ENCODE results near the gene ETV6.

ETV6 gene

DNA sequence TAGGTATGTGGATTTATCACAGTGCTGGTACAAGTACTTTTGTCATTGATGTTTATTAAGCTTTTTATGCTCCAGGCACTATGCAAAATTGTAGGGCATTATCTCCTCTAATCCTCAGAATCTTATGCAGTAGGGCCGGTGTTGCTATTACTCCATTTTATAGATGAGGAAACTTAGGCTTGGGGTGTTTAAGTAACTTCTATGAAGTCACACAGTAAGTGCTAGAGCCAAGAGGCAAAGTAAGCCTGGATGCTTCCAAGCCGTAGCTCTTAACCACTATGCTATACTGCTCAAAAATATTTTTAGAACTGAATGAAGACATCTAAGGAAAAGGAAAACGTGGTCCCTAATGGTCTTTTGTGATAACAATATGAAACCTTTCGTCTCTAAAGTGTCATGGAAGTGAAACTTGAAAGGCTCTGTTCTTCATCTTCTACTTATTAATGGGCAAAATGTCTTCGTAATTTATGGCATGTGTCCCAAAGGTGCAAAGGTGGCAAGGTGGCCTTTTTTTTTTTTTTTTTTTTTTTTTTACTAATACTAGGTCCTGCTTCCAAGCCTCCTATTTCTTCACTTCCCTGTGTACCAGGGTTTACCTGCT lies 85.2 kb downstream of the ETV6 start:
- DNase-seq (ENCODE audit: low read depth): no peak
- TF ChIP-seq, protein P1, sequence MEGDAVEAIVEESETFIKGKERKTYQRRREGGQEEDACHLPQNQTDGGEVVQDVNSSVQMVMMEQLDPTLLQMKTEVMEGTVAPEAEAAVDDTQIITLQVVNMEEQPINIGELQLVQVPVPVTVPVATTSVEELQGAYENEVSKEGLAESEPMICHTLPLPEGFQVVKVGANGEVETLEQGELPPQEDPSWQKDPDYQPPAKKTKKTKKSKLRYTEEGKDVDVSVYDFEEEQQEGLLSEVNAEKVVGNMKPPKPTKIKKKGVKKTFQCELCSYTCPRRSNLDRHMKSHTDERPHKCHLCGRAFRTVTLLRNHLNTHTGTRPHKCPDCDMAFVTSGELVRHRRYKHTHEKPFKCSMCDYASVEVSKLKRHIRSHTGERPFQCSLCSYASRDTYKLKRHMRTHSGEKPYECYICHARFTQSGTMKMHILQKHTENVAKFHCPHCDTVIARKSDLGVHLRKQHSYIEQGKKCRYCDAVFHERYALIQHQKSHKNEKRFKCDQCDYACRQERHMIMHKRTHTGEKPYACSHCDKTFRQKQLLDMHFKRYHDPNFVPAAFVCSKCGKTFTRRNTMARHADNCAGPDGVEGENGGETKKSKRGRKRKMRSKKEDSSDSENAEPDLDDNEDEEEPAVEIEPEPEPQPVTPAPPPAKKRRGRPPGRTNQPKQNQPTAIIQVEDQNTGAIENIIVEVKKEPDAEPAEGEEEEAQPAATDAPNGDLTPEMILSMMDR (IDR thresholded peaks at IDR 0.05; ENCODE audit: low read depth, low read length, missing control alignments): no peak
- no peak overlapping the region for H3K4me3 ChIP-seq (ENCODE audit: low read depth, low read length)
- in situ Hi-C loops (cut with HindIII; ENCODE audit: low sequenced_read_pairs): no loop called here

DNA sequence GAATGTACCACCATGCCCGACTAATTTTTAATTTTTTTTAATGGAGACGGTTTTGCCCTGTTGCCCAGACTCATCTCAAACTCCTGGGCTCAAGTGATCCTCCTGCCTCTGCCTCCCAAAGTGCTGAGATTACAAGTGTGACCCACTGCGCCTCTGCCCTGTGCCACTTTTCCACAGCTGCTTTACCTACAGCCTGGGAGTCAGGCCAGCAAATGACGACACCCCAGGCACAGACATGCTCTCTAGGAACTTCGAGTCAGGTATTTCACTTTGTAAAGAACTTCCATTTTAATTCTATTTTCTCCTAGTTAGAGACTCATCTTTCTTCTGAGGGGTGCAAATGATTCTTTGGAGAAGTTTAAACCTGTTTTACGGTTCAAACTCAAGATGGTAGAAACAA lies 89.0 kb downstream of the ETV6 start:
- in situ Hi-C loops (cut with HindIII; ENCODE audit: low sequenced_read_pairs): no loop called here
- TF ChIP-seq, protein P1 (IDR thresholded peaks at IDR 0.05; ENCODE audit: low read depth, low read length, missing control alignments): no peak
- DNase-seq (ENCODE audit: low read depth): no peak
- H3K4me3 ChIP-seq (ENCODE audit: low read depth, low read length): no peak overlapping the region

DNA sequence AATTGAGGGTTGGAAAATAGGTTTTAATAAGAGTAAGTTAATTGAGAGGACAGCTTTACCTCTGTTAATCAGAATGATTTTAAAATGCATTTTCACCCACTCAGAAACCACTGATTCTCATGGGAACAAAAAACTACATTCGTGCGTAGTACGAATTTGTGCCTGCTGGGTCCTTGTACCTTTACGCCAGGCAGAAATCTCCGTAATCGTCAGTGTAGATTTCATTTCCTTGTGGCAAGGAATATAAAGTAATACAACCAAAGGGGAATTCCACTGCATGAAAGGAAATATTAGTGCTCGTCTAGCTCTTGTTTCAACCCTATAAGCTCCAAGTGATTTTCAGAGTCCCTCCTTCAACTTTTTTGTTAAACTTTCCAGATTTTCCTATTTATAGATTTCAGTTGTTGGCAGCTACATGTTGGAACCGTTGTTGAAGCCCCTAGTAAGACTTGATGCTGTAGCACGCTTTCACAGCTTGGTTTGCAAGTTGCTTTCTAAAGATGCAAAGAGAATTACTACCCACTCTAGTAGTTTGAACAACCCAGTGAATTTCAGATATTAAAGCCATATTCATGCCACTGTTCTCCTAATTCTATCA lies 90.6 kb downstream of the ETV6 start:
- in situ Hi-C loops (cut with HindIII; ENCODE audit: low sequenced_read_pairs): no loop called here
- TF ChIP-seq, protein P1 (IDR thresholded peaks at IDR 0.05; ENCODE audit: low read depth, low read length, missing control alignments): no peak
- no peak for DNase-seq (ENCODE audit: low read depth)
- H3K4me3 ChIP-seq (ENCODE audit: low read depth, low read length): no peak overlapping the region

DNA sequence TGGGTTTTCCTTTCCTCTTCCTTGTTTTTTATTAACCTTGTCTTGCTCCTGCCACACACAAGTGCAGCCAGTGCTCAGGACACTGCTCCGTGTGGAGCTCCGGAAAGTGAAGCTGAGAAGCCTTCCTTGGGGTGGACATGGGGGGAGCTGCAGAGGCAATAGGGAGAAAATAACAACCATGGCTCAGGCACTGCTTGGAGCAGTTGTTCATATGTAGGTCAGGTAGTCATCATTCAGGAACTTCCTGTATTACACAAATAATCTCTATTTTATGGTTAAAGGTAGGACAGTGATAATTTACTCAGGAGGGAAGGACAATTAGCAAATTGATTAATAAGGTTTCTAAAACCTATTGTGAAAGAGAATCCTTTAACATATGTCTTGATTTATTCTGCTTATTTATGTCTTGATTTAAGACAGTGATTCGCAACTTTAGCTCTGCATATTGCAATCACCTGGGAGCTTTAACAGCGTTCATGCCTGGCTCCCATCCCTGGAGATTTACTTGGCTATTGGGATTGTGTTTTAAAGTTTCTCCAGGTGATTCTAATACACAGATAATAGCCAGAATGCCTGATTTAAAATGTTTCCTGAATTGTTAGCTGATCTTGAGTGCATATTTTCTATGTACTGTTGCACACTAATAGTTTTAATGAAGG lies 92.1 kb downstream of the ETV6 start:
- no peak overlapping the region for H3K4me3 ChIP-seq (ENCODE audit: low read depth, low read length)
- DNase-seq (ENCODE audit: low read depth): no peak
- in situ Hi-C loops (cut with HindIII; ENCODE audit: low sequenced_read_pairs): no loop called here

DNA sequence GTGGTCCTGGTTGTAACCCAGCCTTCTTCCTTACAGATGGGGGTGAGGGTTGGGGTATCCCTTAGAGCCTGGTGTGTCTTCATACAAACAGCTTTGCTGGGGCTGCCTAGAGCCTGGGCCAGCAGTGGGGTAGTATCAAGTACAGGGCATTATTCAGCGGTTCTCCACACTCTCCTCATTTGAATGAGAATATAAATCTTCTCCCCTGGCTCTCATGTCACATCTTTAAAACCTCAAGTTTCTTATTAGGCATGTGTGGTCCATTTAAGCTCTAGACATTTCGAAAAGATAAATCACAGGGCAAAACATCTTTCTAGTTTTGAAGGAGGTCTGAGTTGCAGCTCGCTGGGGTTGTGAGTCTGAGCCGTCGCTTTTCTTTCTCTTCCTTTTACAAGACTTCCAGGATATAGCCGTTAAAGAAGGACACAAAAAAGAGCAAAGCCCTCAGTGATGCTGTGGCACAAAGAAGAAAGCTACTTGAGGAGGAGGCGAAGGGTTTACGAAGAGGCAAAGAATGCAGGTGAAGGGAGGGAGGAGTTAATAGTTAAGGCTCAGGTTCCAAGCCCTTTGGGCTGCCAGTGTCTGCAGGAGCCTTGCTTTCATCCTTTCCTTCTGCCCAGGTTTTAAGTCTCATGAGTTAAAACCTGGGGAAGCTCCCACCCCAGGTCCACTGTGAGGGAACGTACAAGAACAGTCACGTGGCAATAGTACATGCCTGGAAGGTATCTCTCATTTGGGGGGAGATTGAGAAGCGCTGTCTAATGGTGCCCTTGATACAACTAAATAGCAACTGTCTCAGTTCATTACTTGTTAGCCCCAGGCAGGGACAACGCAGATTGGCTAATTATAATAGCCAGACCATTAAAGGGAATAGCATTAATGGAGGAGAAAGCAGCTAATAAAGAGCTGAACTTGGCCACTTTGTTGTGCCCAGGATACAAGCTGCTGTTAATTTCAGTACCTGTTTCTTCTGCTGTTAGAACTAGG lies 94.2 kb downstream of the ETV6 start:
- no peak overlapping the region for H3K4me3 ChIP-seq (ENCODE audit: low read depth, low read length)
- no peak for DNase-seq (ENCODE audit: low read depth)
- in situ Hi-C loops (cut with HindIII; ENCODE audit: low sequenced_read_pairs): no loop called here
- TF ChIP-seq, protein P1 (IDR thresholded peaks at IDR 0.05; ENCODE audit: low read depth, low read length, missing control alignments): no peak

More for the DNA sequence above, 92.1 kb downstream of the ETV6 start:
- TF ChIP-seq, protein P1 (IDR thresholded peaks at IDR 0.05; ENCODE audit: low read depth, low read length, missing control alignments): no peak

DNA sequence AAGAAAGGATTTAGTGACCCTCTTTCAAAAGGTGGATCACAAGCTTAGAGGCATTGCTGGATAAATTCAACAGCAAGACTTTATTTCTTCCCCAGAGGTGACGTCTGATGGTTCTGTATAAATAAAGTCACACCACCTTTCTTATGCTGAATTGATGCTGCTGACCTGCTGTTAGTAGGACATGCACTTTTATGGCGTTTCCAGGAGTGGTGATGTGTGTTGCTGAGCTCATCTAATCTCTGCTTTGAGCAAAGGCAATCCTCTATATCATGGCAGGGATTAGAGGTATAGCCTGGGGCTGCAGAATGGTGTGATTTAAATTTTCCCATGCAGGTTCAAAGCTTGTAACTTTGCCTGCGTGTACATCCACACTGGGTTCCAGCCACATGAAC lies 94.9 kb downstream of the ETV6 start:
- no peak for DNase-seq (ENCODE audit: low read depth)
- in situ Hi-C loops (cut with HindIII; ENCODE audit: low sequenced_read_pairs): no loop called here
- H3K4me3 ChIP-seq (ENCODE audit: low read depth, low read length): no peak overlapping the region
- TF ChIP-seq, protein P1 (IDR thresholded peaks at IDR 0.05; ENCODE audit: low read depth, low read length, missing control alignments): no peak

All from astrocyte of the cerebellum (primary cell).